ENCODE measurements around the gene ARHGEF3. TPM values are rescaled to one million over a fixed set of nuclear protein-coding genes. Genes with fewer than 3 reads are reported as not detected.

ARHGEF3 gene
- total RNA-seq, 8 experiments from 2014 or later = 4.5 to 137 (median 14.3) TPM

GRCh38 chr3:56800130-56800831 is 1.5 kb downstream of the ARHGEF3 start:
- WGBS, 10 experiments = 14 to 85% (median 56%) methylated on average over 1 to 8 of the region's 10 CpGs; no CpG with 5 or more reads in 1 of the 10 experiments

GRCh38 chr3:56799251-56799882 is 2.4 kb downstream of the ARHGEF3 start:
- WGBS, 10 experiments = 0 to 48% (median 30%) methylated on average over 3 to 7 of the region's 7 CpGs
- Histone ChIP-seq H3K27ac (no peak overlapping the region), H3K4me3 (peak overlapping the region; percentile 5 to 29 (median 18)), H3K4me1 (replicated peaks in 1 of 2) (peaks cover 0 to 34% of the 10 kb centered on the region in 2 donors)
- ATAC-seq (replicated peaks in 6 of 8) = no peak
- in situ Hi-C loops (cut with MboI; ENCODE audit: low pct_unique_long_range_greater_than_20kb in 2 of 9, low sequenced_read_pairs in 9 of 9, unreplicated experiment in 9 of 9) = loop anchor here in 1 of 9 experiments (10.0 kb wide), 1 partner anchor 65 kb away; no protein-coding TSS in a partner anchor

More at GRCh38 chr3:56800130-56800831, 1.5 kb downstream of the ARHGEF3 start:
- H3K4me1 ChIP-seq (replicated peaks in 1 of 2) = peaks cover 0 to 35% of the 10 kb centered on the region in 2 donors
- peak overlapping the region; percentile 64 to 73 (median 70) for H3K4me3 ChIP-seq
- in situ Hi-C loops (cut with MboI; ENCODE audit: low pct_unique_long_range_greater_than_20kb in 2 of 9, low sequenced_read_pairs in 9 of 9, unreplicated experiment in 9 of 9) = loop anchor here in 1 of 9 experiments (25.0 kb wide), 1 partner anchor 187 kb away; no protein-coding TSS in a partner anchor
- peak in 1 of 8 experiments; percentile 9 for ATAC-seq (replicated peaks in 6 of 8)
- H3K27ac ChIP-seq = no peak overlapping the region

- Histone ChIP-seq H3K27ac (no peak overlapping the region), H3K4me3 (no peak overlapping the region), H3K4me1 (replicated peaks in 1 of 2) (peaks cover 0 to 34% of the 10 kb centered on the region in 2 donors)
- ATAC-seq (replicated peaks in 6 of 8) = no peak
- WGBS, 10 experiments = 71 to 100% (median 95%) methylated on average over 1 to 4 of the region's 4 CpGs
- in situ Hi-C loops (cut with MboI; ENCODE audit: low pct_unique_long_range_greater_than_20kb in 2 of 9, low sequenced_read_pairs in 9 of 9, unreplicated experiment in 9 of 9) = loop anchor here in 1 of 9 experiments (10.0 kb wide), 1 partner anchor 62 kb away; no protein-coding TSS in a partner anchor
These were observed 4.8 kb downstream of the ARHGEF3 start for GRCh38 chr3:56796996-56797395.

- WGBS, 10 experiments = 40 to 86% (median 60%) methylated on average over 1 to 5 of the region's 6 CpGs; no CpG with 5 or more reads in 1 of the 10 experiments
- Histone ChIP-seq H3K4me1 (replicated peaks in 1 of 2) (peaks cover 0 to 34% of the 10 kb centered on the region in 2 donors), H3K27ac (no peak overlapping the region), H3K4me3 (no peak overlapping the region)
- in situ Hi-C loops (cut with MboI; ENCODE audit: low pct_unique_long_range_greater_than_20kb in 2 of 9, low sequenced_read_pairs in 9 of 9, unreplicated experiment in 9 of 9) = loop anchor here in 1 of 9 experiments (10.0 kb wide), 1 partner anchor 61 kb away; no protein-coding TSS in a partner anchor
- ATAC-seq (replicated peaks in 6 of 8) = peak in 2 of 8 experiments; percentile 21 to 43
These were observed 5.5 kb downstream of the ARHGEF3 start for GRCh38 chr3:56796202-56796601.

- Histone ChIP-seq H3K27ac (no peak overlapping the region), H3K4me1 (replicated peaks in 1 of 2) (peaks cover 0 to 34% of the 10 kb centered on the region in 2 donors), H3K4me3 (no peak overlapping the region)
- in situ Hi-C loops (cut with MboI; ENCODE audit: low pct_unique_long_range_greater_than_20kb in 2 of 9, low sequenced_read_pairs in 9 of 9, unreplicated experiment in 9 of 9) = loop anchor here in 1 of 9 experiments (10.0 kb wide), 1 partner anchor 61 kb away; no protein-coding TSS in a partner anchor
- WGBS, 10 experiments = 38 to 95% (median 50%) methylated on average over 1 to 4 of the region's 6 CpGs; no CpG with 5 or more reads in 1 of the 10 experiments
- ATAC-seq (replicated peaks in 6 of 8) = peak in 5 of 8 experiments; percentile 40 to 81 (median 69)
These were observed 5.9 kb downstream of the ARHGEF3 start for GRCh38 chr3:56795829-56796185.

- in situ Hi-C loops (cut with MboI; ENCODE audit: low pct_unique_long_range_greater_than_20kb in 2 of 9, low sequenced_read_pairs in 9 of 9, unreplicated experiment in 9 of 9) = loop anchor here in 1 of 9 experiments (10.0 kb wide), 1 partner anchor 60 kb away; no protein-coding TSS in a partner anchor
- peak in 4 of 8 experiments; percentile 4 to 56 (median 54) for ATAC-seq (replicated peaks in 6 of 8)
- Histone ChIP-seq H3K4me3 (no peak overlapping the region), H3K4me1 (replicated peaks in 1 of 2) (peaks cover 0 to 34% of the 10 kb centered on the region in 2 donors), H3K27ac (no peak overlapping the region)
- 0 to 100% (median 95%) methylated on average over 1 to 6 of the region's 7 CpGs; no CpG with 5 or more reads in 1 of the 10 experiments for WGBS, 10 experiments
These were observed 6.5 kb downstream of the ARHGEF3 start for GRCh38 chr3:56795097-56795828.

GRCh38 chr3:56792193-56792592 is 9.6 kb downstream of the ARHGEF3 start:
- in situ Hi-C loops (cut with MboI; ENCODE audit: low pct_unique_long_range_greater_than_20kb in 2 of 9, low sequenced_read_pairs in 9 of 9, unreplicated experiment in 9 of 9) = loop anchor here in 1 of 9 experiments (10.0 kb wide), 1 partner anchor 57 kb away; no protein-coding TSS in a partner anchor
- WGBS, 10 experiments = 64 to 100% (median 94%) methylated on average over 1 of the region's 1 CpG; no CpG with 5 or more reads in 2 of the 10 experiments
- no peak overlapping the region for H3K27ac ChIP-seq

GRCh38 chr3:56790016-56790821 is 11.5 kb downstream of the ARHGEF3 start:
- ATAC-seq (replicated peaks in 6 of 8) = no peak
- WGBS, 10 experiments = 75 to 100% (median 93%) methylated on average over 1 to 6 of the region's 6 CpGs
- Histone ChIP-seq H3K4me3 (no peak overlapping the region), H3K4me1 (replicated peaks in 1 of 2) (no peaks in the 10 kb centered on the region), H3K27ac (no peak overlapping the region)
- in situ Hi-C loops (cut with MboI; ENCODE audit: low pct_unique_long_range_greater_than_20kb in 2 of 9, low sequenced_read_pairs in 9 of 9, unreplicated experiment in 9 of 9) = loop anchor here in 1 of 9 experiments (10.0 kb wide), 1 partner anchor 55 kb away; no protein-coding TSS in a partner anchor

More at GRCh38 chr3:56792193-56792592, 9.6 kb downstream of the ARHGEF3 start:
- H3K4me1 ChIP-seq (replicated peaks in 1 of 2) = peaks cover 0 to 11% of the 10 kb centered on the region in 2 donors
- no peak overlapping the region for H3K4me3 ChIP-seq
- ATAC-seq (replicated peaks in 6 of 8) = no peak

- Histone ChIP-seq H3K27ac (no peak overlapping the region), H3K4me3 (no peak overlapping the region), H3K4me1 (replicated peaks in 1 of 2) (no peaks in the 10 kb centered on the region)
- in situ Hi-C loops (cut with MboI; ENCODE audit: low pct_unique_long_range_greater_than_20kb in 2 of 9, low sequenced_read_pairs in 9 of 9, unreplicated experiment in 9 of 9) = no loop called here
- no peak for ATAC-seq (replicated peaks in 6 of 8)
- 20 to 97% (median 86%) methylated on average over 1 to 3 of the region's 3 CpGs for WGBS, 10 experiments
These were observed 12.7 kb downstream of the ARHGEF3 start for GRCh38 chr3:56789076-56789475.

- H3K4me1 ChIP-seq (replicated peaks in 1 of 2) = no peaks in the 10 kb centered on the region
- in situ Hi-C loops (cut with MboI; ENCODE audit: low pct_unique_long_range_greater_than_20kb in 2 of 9, low sequenced_read_pairs in 9 of 9, unreplicated experiment in 9 of 9) = no loop called here
These were observed 13.2 kb downstream of the ARHGEF3 start for GRCh38 chr3:56788521-56788920.

GRCh38 chr3:56787784-56788256 is 13.9 kb downstream of the ARHGEF3 start:
- Histone ChIP-seq H3K4me3 (no peak overlapping the region), H3K4me1 (replicated peaks in 1 of 2) (peaks cover 0 to 3% of the 10 kb centered on the region in 2 donors), H3K27ac (no peak overlapping the region)
- no peak for ATAC-seq (replicated peaks in 6 of 8)
- 54 to 100% (median 91%) methylated on average over 2 to 4 of the region's 6 CpGs; no CpG with 5 or more reads in 2 of the 10 experiments for WGBS, 10 experiments
- in situ Hi-C loops (cut with MboI; ENCODE audit: low pct_unique_long_range_greater_than_20kb in 2 of 9, low sequenced_read_pairs in 9 of 9, unreplicated experiment in 9 of 9) = no loop called here

More at GRCh38 chr3:56788521-56788920, 13.2 kb downstream of the ARHGEF3 start:
- Histone ChIP-seq H3K4me3 (no peak overlapping the region), H3K27ac (no peak overlapping the region)
- ATAC-seq (replicated peaks in 6 of 8) = no peak
- 40 to 80% (median 50%) methylated on average over 1 of the region's 2 CpGs; no CpG with 5 or more reads in 7 of the 10 experiments for WGBS, 10 experiments

Measured in motor neuron (in vitro differentiated cells).